ENCODE measurements around the gene NOL9. TPM values are rescaled to one million over a fixed set of nuclear protein-coding genes. Genes with fewer than 3 reads are reported as not detected.

NOL9 gene
- total and polyA plus RNA-seq, 2 of the 13 experiments (the other 11 are each of a cell fraction or from before 2014, with no cell fraction given): 18.0 to 24.7 TPM

GRCh38 chr1:6486433-6487011 is 67.8 kb downstream of the NOL9 start (continued):
- TF ChIP-seq MTERF4 (CRISPR knock-in tag; IDR thresholded peaks at IDR 0.05) (no peak), TBP (CRISPR knock-in tag; IDR thresholded peaks at IDR 0.05) (no peak), MED1 (CRISPR knock-in tag; IDR thresholded peaks at IDR 0.05) (no peak), ATF7 (IDR thresholded peaks at IDR 0.05) (no peak), ATF7 (CRISPR knock-in tag; IDR thresholded peaks at IDR 0.05) (no peak), ZNF260 (CRISPR knock-in tag; IDR thresholded peaks at IDR 0.05; ENCODE audit: borderline replicate concordance, low read depth) (no peak), ZSCAN9 (CRISPR knock-in tag; IDR thresholded peaks at IDR 0.05; ENCODE audit: borderline replicate concordance) (no peak), HIC2 (CRISPR knock-in tag; IDR thresholded peaks at IDR 0.05; ENCODE audit: low read depth) (no peak), ZNF879 (CRISPR knock-in tag; IDR thresholded peaks at IDR 0.05) (no peak), ZNF225 (CRISPR knock-in tag; IDR thresholded peaks at IDR 0.05) (no peak), RARA (CRISPR knock-in tag; IDR thresholded peaks at IDR 0.05) (no peak), BRF2 (CRISPR knock-in tag; IDR thresholded peaks at IDR 0.05) (no peak), MTF1 (CRISPR knock-in tag; IDR thresholded peaks at IDR 0.05) (no peak), ATF2 (CRISPR knock-in tag; IDR thresholded peaks at IDR 0.05) (no peak), RAD21 (CRISPR knock-in tag; IDR thresholded peaks at IDR 0.05) (peak; percentile 85), USF2 (IDR thresholded peaks at IDR 0.05; ENCODE audit: low read depth, low read length) (no peak), USF2 (CRISPR knock-in tag; IDR thresholded peaks at IDR 0.05; ENCODE audit: borderline replicate concordance) (no peak), NFIC (IDR thresholded peaks at IDR 0.05; ENCODE audit: low read length) (no peak), ZFP90 (CRISPR knock-in tag; IDR thresholded peaks at IDR 0.05; ENCODE audit: borderline replicate concordance) (no peak), ZSCAN20 (CRISPR knock-in tag; IDR thresholded peaks at IDR 0.05; ENCODE audit: borderline replicate concordance) (no peak), UBTF (CRISPR knock-in tag; IDR thresholded peaks at IDR 0.05) (peak; percentile 41; the same call in 1 of the 2 replicates), ZNF557 (CRISPR knock-in tag; IDR thresholded peaks at IDR 0.05) (no peak)
